ENCODE data around the gene MICAL3. TPM values are rescaled to one million over a fixed set of nuclear protein-coding genes. Genes with fewer than 3 reads are reported as not detected.
A peak's percentile ranks its signal among the peaks of the same experiment; 100 is the strongest.

MICAL3 gene
- total and polyA plus RNA-seq, 5 donors: 30.4 to 105 (median 72.5) TPM

- Histone ChIP-seq H3K27me3 (ENCODE audit: control insufficient read depth, insufficient read depth) (no peaks in the 10 kb centered on the region), H3K27ac (ENCODE audit: low read length) (no peak overlapping the region), H3K9me3 (ENCODE audit: control insufficient read depth, low read length) (no peaks in the 10 kb centered on the region), H3K4me3 (ENCODE audit: low read length) (no peak overlapping the region), H3K4me1 (ENCODE audit: control insufficient read depth, insufficient read depth, low read length) (peaks cover 19% of the 10 kb centered on the region)
- WGBS: 70% methylated on average over 7 of the region's 7 CpGs
- ATAC-seq (no peak), DNase-seq (no peak)
- intact Hi-C loops (cut with DNase I): loop anchor here in 1 of 4 donors (5.0 kb wide), 1 partner anchor 47 kb away; no protein-coding TSS in a partner anchor
Measured at GRCh38 chr22:17929909-17930308, 94.5 kb downstream of the MICAL3 start.

GRCh38 chr22:17928391-17928790 is 96.0 kb downstream of the MICAL3 start:
- intact Hi-C loops (cut with DNase I): loop anchor here in 1 of 4 donors (5.0 kb wide), 1 partner anchor 49 kb away; no protein-coding TSS in a partner anchor
- ATAC-seq (no peak), DNase-seq (no peak)
- H3K9me3 ChIP-seq (ENCODE audit: control insufficient read depth, low read length): no peaks in the 10 kb centered on the region
- peaks cover 29% of the 10 kb centered on the region for H3K4me1 ChIP-seq (ENCODE audit: control insufficient read depth, insufficient read depth, low read length)
- no peak overlapping the region for H3K4me3 ChIP-seq (ENCODE audit: low read length)
- 89% methylated on average over 7 of the region's 7 CpGs for WGBS
- H3K27me3 ChIP-seq (ENCODE audit: control insufficient read depth, insufficient read depth): no peaks in the 10 kb centered on the region
- no peak overlapping the region for H3K27ac ChIP-seq (ENCODE audit: low read length)

- peaks cover 36% of the 10 kb centered on the region for H3K4me1 ChIP-seq (ENCODE audit: control insufficient read depth, insufficient read depth, low read length)
- intact Hi-C loops (cut with DNase I): loop anchor here in 1 of 4 donors (5.0 kb wide), 1 partner anchor 50 kb away; no protein-coding TSS in a partner anchor
- DNase-seq (no peak), ATAC-seq (no peak)
- H3K27me3 ChIP-seq (ENCODE audit: control insufficient read depth, insufficient read depth): no peaks in the 10 kb centered on the region
- H3K4me3 ChIP-seq (ENCODE audit: low read length): no peak overlapping the region
- H3K27ac ChIP-seq (ENCODE audit: low read length): no peak overlapping the region
- no peaks in the 10 kb centered on the region for H3K9me3 ChIP-seq (ENCODE audit: control insufficient read depth, low read length)
Measured at GRCh38 chr22:17927062-17927461, 97.3 kb downstream of the MICAL3 start.

- no peak overlapping the region for H3K27ac ChIP-seq (ENCODE audit: low read length)
- intact Hi-C loops (cut with DNase I): loop anchor here in 1 of 4 donors (5.0 kb wide), 1 partner anchor 51 kb away; no protein-coding TSS in a partner anchor
- DNase-seq: no peak
- 97% methylated on average over 7 of the region's 7 CpGs for WGBS
- H3K4me3 ChIP-seq (ENCODE audit: low read length): no peak overlapping the region
- no peaks in the 10 kb centered on the region for H3K27me3 ChIP-seq (ENCODE audit: control insufficient read depth, insufficient read depth)
- no peaks in the 10 kb centered on the region for H3K9me3 ChIP-seq (ENCODE audit: control insufficient read depth, low read length)
- ATAC-seq: no peak
- H3K4me1 ChIP-seq (ENCODE audit: control insufficient read depth, insufficient read depth, low read length): peaks cover 33% of the 10 kb centered on the region
Measured at GRCh38 chr22:17926516-17926915, 97.8 kb downstream of the MICAL3 start.

GRCh38 chr22:17925431-17925841 is 98.9 kb downstream of the MICAL3 start:
- WGBS: 32% methylated on average over 7 of the region's 7 CpGs
- Histone ChIP-seq H3K4me1 (ENCODE audit: control insufficient read depth, insufficient read depth, low read length) (peaks cover 34% of the 10 kb centered on the region), H3K9me3 (ENCODE audit: control insufficient read depth, low read length) (no peaks in the 10 kb centered on the region), H3K27ac (ENCODE audit: low read length) (no peak overlapping the region), H3K4me3 (ENCODE audit: low read length) (no peak overlapping the region), H3K27me3 (ENCODE audit: control insufficient read depth, insufficient read depth) (no peaks in the 10 kb centered on the region)
- intact Hi-C loops (cut with DNase I): loop anchor here in 1 of 4 donors (5.0 kb wide), 1 partner anchor 52 kb away; no protein-coding TSS in a partner anchor
- no peak for DNase-seq
- ATAC-seq: no peak

- no peaks in the 10 kb centered on the region for H3K9me3 ChIP-seq (ENCODE audit: control insufficient read depth, low read length)
- no peak overlapping the region for H3K4me3 ChIP-seq (ENCODE audit: low read length)
- peak overlapping the region; percentile 16 for H3K27ac ChIP-seq (ENCODE audit: low read length)
- DNase-seq (no peak), ATAC-seq (no peak)
- WGBS: 70% methylated on average over 4 of the region's 4 CpGs
- H3K27me3 ChIP-seq (ENCODE audit: control insufficient read depth, insufficient read depth): no peaks in the 10 kb centered on the region
- H3K4me1 ChIP-seq (ENCODE audit: control insufficient read depth, insufficient read depth, low read length): peaks cover 38% of the 10 kb centered on the region
- intact Hi-C loops (cut with DNase I): loop anchor here in 1 of 4 donors (5.0 kb wide), 1 partner anchor 52 kb away; no protein-coding TSS in a partner anchor
Measured at GRCh38 chr22:17924735-17925364, 99.5 kb downstream of the MICAL3 start.

- no peak for DNase-seq
- intact Hi-C loops (cut with DNase I): no loop called here
- no peak overlapping the region for H3K4me3 ChIP-seq (ENCODE audit: low read length)
- peaks cover 44% of the 10 kb centered on the region for H3K4me1 ChIP-seq (ENCODE audit: control insufficient read depth, insufficient read depth, low read length)
- no peaks in the 10 kb centered on the region for H3K9me3 ChIP-seq (ENCODE audit: control insufficient read depth, low read length)
- no peak for ATAC-seq
- no peaks in the 10 kb centered on the region for H3K27me3 ChIP-seq (ENCODE audit: control insufficient read depth, insufficient read depth)
- WGBS: 88% methylated on average over 7 of the region's 7 CpGs
- peak overlapping the region; percentile 27 for H3K27ac ChIP-seq (ENCODE audit: low read length)
Measured at GRCh38 chr22:17924076-17924475, 100.3 kb downstream of the MICAL3 start.

- H3K4me1 ChIP-seq (ENCODE audit: control insufficient read depth, insufficient read depth, low read length): peaks cover 44% of the 10 kb centered on the region
- no peaks in the 10 kb centered on the region for H3K9me3 ChIP-seq (ENCODE audit: control insufficient read depth, low read length)
- H3K27me3 ChIP-seq (ENCODE audit: control insufficient read depth, insufficient read depth): no peaks in the 10 kb centered on the region
- DNase-seq (no peak), ATAC-seq (peak in 1 of 2 donors; percentile 44)
- H3K4me3 ChIP-seq (ENCODE audit: low read length): no peak overlapping the region
- 33% methylated on average over 2 of the region's 2 CpGs for WGBS
- intact Hi-C loops (cut with DNase I): no loop called here
- peak overlapping the region; percentile 43 for H3K27ac ChIP-seq (ENCODE audit: low read length)
Measured at GRCh38 chr22:17922925-17923903, 101.1 kb downstream of the MICAL3 start.

GRCh38 chr22:17921871-17922821 is 102.2 kb downstream of the MICAL3 start:
- 71% methylated on average over 14 of the region's 14 CpGs for WGBS
- Histone ChIP-seq H3K9me3 (ENCODE audit: control insufficient read depth, low read length) (no peaks in the 10 kb centered on the region), H3K27me3 (ENCODE audit: control insufficient read depth, insufficient read depth) (no peaks in the 10 kb centered on the region), H3K4me3 (ENCODE audit: low read length) (no peak overlapping the region), H3K4me1 (ENCODE audit: control insufficient read depth, insufficient read depth, low read length) (peaks cover 43% of the 10 kb centered on the region), H3K27ac (ENCODE audit: low read length) (peak overlapping the region; percentile 70)
- ATAC-seq (peak; percentile 1 to 10), DNase-seq (no peak)
- intact Hi-C loops (cut with DNase I): no loop called here

- Histone ChIP-seq H3K4me1 (ENCODE audit: control insufficient read depth, insufficient read depth, low read length) (peaks cover 40% of the 10 kb centered on the region), H3K27me3 (ENCODE audit: control insufficient read depth, insufficient read depth) (no peaks in the 10 kb centered on the region), H3K27ac (ENCODE audit: low read length) (peak overlapping the region; percentile 93), H3K4me3 (ENCODE audit: low read length) (no peak overlapping the region), H3K9me3 (ENCODE audit: control insufficient read depth, low read length) (no peaks in the 10 kb centered on the region)
- WGBS: 80% methylated on average over 6 of the region's 6 CpGs
- intact Hi-C loops (cut with DNase I): no loop called here
- ATAC-seq (no peak), DNase-seq (no peak)
Measured at GRCh38 chr22:17920992-17921650, 103.2 kb downstream of the MICAL3 start.

All from right cardiac atrium (tissue), 5 donors.